ENCODE results near the gene ARL8A.

ARL8A gene

GRCh38 chr1:202107321-202107761 is 37.2 kb downstream of the ARL8A start:
- Histone ChIP-seq H3K36me3 (ENCODE audit: control insufficient read depth, insufficient read depth, low read length) (no peaks in the 10 kb centered on the region), H3K27ac (ENCODE audit: low read depth, low read length) (no peak overlapping the region), H3K4me1 (ENCODE audit: control insufficient read depth, insufficient read depth, low read length) (peaks cover 34% of the 10 kb centered on the region)

GRCh38 chr1:202106340-202107254 is 37.9 kb downstream of the ARL8A start:
- no peaks in the 10 kb centered on the region for H3K27me3 ChIP-seq (ENCODE audit: control insufficient read depth, insufficient read depth, low read length)
- no peaks in the 10 kb centered on the region for H3K9me3 ChIP-seq (ENCODE audit: control insufficient read depth, insufficient read depth, low read depth, low read length)
- H3K4me3 ChIP-seq (ENCODE audit: low read depth, low read length) = no peak overlapping the region; the same call in 1 of the 2 replicates
- no peaks in the 10 kb centered on the region for H3K36me3 ChIP-seq (ENCODE audit: control insufficient read depth, insufficient read depth, low read length)
- peak overlapping the region; percentile 56 for H3K9ac ChIP-seq (ENCODE audit: low read length)
- H3K27ac ChIP-seq (ENCODE audit: low read depth, low read length) = no peak overlapping the region
- H3K4me1 ChIP-seq (ENCODE audit: control insufficient read depth, insufficient read depth, low read length) = peaks cover 37% of the 10 kb centered on the region

More at GRCh38 chr1:202107321-202107761, 37.2 kb downstream of the ARL8A start:
- Histone ChIP-seq H3K9ac (ENCODE audit: low read length) (no peak overlapping the region), H3K27me3 (ENCODE audit: control insufficient read depth, insufficient read depth, low read length) (no peaks in the 10 kb centered on the region), H3K9me3 (ENCODE audit: control insufficient read depth, insufficient read depth, low read depth, low read length) (no peaks in the 10 kb centered on the region), H3K4me3 (ENCODE audit: low read depth, low read length) (no peak overlapping the region)

- Histone ChIP-seq H3K4me1 (ENCODE audit: control insufficient read depth, insufficient read depth, low read length) (peaks cover 44% of the 10 kb centered on the region), H3K4me3 (ENCODE audit: low read depth, low read length) (peak overlapping the region; percentile 38), H3K27ac (ENCODE audit: low read depth, low read length) (peak overlapping the region; percentile 54; the same call in 1 of the 2 replicates), H3K9me3 (ENCODE audit: control insufficient read depth, insufficient read depth, low read depth, low read length) (no peaks in the 10 kb centered on the region), H3K36me3 (ENCODE audit: control insufficient read depth, insufficient read depth, low read length) (no peaks in the 10 kb centered on the region), H3K9ac (ENCODE audit: low read length) (peak overlapping the region; percentile 56), H3K27me3 (ENCODE audit: control insufficient read depth, insufficient read depth, low read length) (no peaks in the 10 kb centered on the region)
Observed at GRCh38 chr1:202105571-202106339, 38.8 kb downstream of the ARL8A start.

GRCh38 chr1:202104073-202104472 is 40.5 kb downstream of the ARL8A start:
- Histone ChIP-seq H3K9me3 (ENCODE audit: control insufficient read depth, insufficient read depth, low read depth, low read length) (no peaks in the 10 kb centered on the region), H3K27ac (ENCODE audit: low read depth, low read length) (no peak overlapping the region), H3K36me3 (ENCODE audit: control insufficient read depth, insufficient read depth, low read length) (no peaks in the 10 kb centered on the region), H3K4me1 (ENCODE audit: control insufficient read depth, insufficient read depth, low read length) (peaks cover 44% of the 10 kb centered on the region), H3K4me3 (ENCODE audit: low read depth, low read length) (no peak overlapping the region), H3K27me3 (ENCODE audit: control insufficient read depth, insufficient read depth, low read length) (no peaks in the 10 kb centered on the region), H3K9ac (ENCODE audit: low read length) (no peak overlapping the region)

- Histone ChIP-seq H3K4me3 (ENCODE audit: low read depth, low read length) (no peak overlapping the region), H3K36me3 (ENCODE audit: control insufficient read depth, insufficient read depth, low read length) (no peaks in the 10 kb centered on the region), H3K27ac (ENCODE audit: low read depth, low read length) (no peak overlapping the region), H3K9ac (ENCODE audit: low read length) (no peak overlapping the region), H3K4me1 (ENCODE audit: control insufficient read depth, insufficient read depth, low read length) (peaks cover 22% of the 10 kb centered on the region), H3K27me3 (ENCODE audit: control insufficient read depth, insufficient read depth, low read length) (no peaks in the 10 kb centered on the region), H3K9me3 (ENCODE audit: control insufficient read depth, insufficient read depth, low read depth, low read length) (no peaks in the 10 kb centered on the region)
Observed at GRCh38 chr1:202101184-202101583, 43.4 kb downstream of the ARL8A start.

GRCh38 chr1:202093858-202094257 is 50.7 kb downstream of the ARL8A start:
- H3K4me1 ChIP-seq (ENCODE audit: control insufficient read depth, insufficient read depth, low read length) = no peaks in the 10 kb centered on the region
- no peaks in the 10 kb centered on the region for H3K36me3 ChIP-seq (ENCODE audit: control insufficient read depth, insufficient read depth, low read length)
- no peak overlapping the region for H3K27ac ChIP-seq (ENCODE audit: low read depth, low read length)
- H3K4me3 ChIP-seq (ENCODE audit: low read depth, low read length) = no peak overlapping the region
- H3K9me3 ChIP-seq (ENCODE audit: control insufficient read depth, insufficient read depth, low read depth, low read length) = no peaks in the 10 kb centered on the region
- H3K9ac ChIP-seq (ENCODE audit: low read length) = no peak overlapping the region
- H3K27me3 ChIP-seq (ENCODE audit: control insufficient read depth, insufficient read depth, low read length) = no peaks in the 10 kb centered on the region

- Histone ChIP-seq H3K27ac (ENCODE audit: low read depth, low read length) (no peak overlapping the region), H3K9me3 (ENCODE audit: control insufficient read depth, insufficient read depth, low read depth, low read length) (no peaks in the 10 kb centered on the region), H3K27me3 (ENCODE audit: control insufficient read depth, insufficient read depth, low read length) (no peaks in the 10 kb centered on the region)
Observed at GRCh38 chr1:202090994-202091393, 53.5 kb downstream of the ARL8A start.

GRCh38 chr1:202088206-202088605 is 56.3 kb downstream of the ARL8A start:
- no peaks in the 10 kb centered on the region for H3K36me3 ChIP-seq (ENCODE audit: control insufficient read depth, insufficient read depth, low read length)
- H3K27ac ChIP-seq (ENCODE audit: low read depth, low read length) = no peak overlapping the region
- peaks cover 31% of the 10 kb centered on the region for H3K4me1 ChIP-seq (ENCODE audit: control insufficient read depth, insufficient read depth, low read length)
- no peaks in the 10 kb centered on the region for H3K27me3 ChIP-seq (ENCODE audit: control insufficient read depth, insufficient read depth, low read length)
- no peak overlapping the region for H3K9ac ChIP-seq (ENCODE audit: low read length)
- H3K4me3 ChIP-seq (ENCODE audit: low read depth, low read length) = no peak overlapping the region
- no peaks in the 10 kb centered on the region for H3K9me3 ChIP-seq (ENCODE audit: control insufficient read depth, insufficient read depth, low read depth, low read length)

More at GRCh38 chr1:202090994-202091393, 53.5 kb downstream of the ARL8A start:
- H3K9ac ChIP-seq (ENCODE audit: low read length) = no peak overlapping the region
- H3K4me1 ChIP-seq (ENCODE audit: control insufficient read depth, insufficient read depth, low read length) = peaks cover 14% of the 10 kb centered on the region
- no peak overlapping the region for H3K4me3 ChIP-seq (ENCODE audit: low read depth, low read length)
- H3K36me3 ChIP-seq (ENCODE audit: control insufficient read depth, insufficient read depth, low read length) = no peaks in the 10 kb centered on the region

GRCh38 chr1:202086579-202087350 is 57.8 kb downstream of the ARL8A start:
- Histone ChIP-seq H3K4me1 (ENCODE audit: control insufficient read depth, insufficient read depth, low read length) (peaks cover 36% of the 10 kb centered on the region), H3K36me3 (ENCODE audit: control insufficient read depth, insufficient read depth, low read length) (no peaks in the 10 kb centered on the region), H3K9me3 (ENCODE audit: control insufficient read depth, insufficient read depth, low read depth, low read length) (no peaks in the 10 kb centered on the region), H3K4me3 (ENCODE audit: low read depth, low read length) (no peak overlapping the region), H3K27ac (ENCODE audit: low read depth, low read length) (0 out of 2 replicates have a peak overlapping the region, but pooled peaks have one; percentile 7), H3K27me3 (ENCODE audit: control insufficient read depth, insufficient read depth, low read length) (no peaks in the 10 kb centered on the region), H3K9ac (ENCODE audit: low read length) (no peak overlapping the region)

- Histone ChIP-seq H3K9me3 (ENCODE audit: control insufficient read depth, insufficient read depth, low read depth, low read length) (no peaks in the 10 kb centered on the region), H3K27me3 (ENCODE audit: control insufficient read depth, insufficient read depth, low read length) (no peaks in the 10 kb centered on the region), H3K4me3 (ENCODE audit: low read depth, low read length) (no peak overlapping the region), H3K9ac (ENCODE audit: low read length) (no peak overlapping the region), H3K4me1 (ENCODE audit: control insufficient read depth, insufficient read depth, low read length) (peaks cover 37% of the 10 kb centered on the region), H3K27ac (ENCODE audit: low read depth, low read length) (0 out of 2 replicates have a peak overlapping the region, but pooled peaks have one; percentile 7), H3K36me3 (ENCODE audit: control insufficient read depth, insufficient read depth, low read length) (no peaks in the 10 kb centered on the region)
Observed at GRCh38 chr1:202085682-202086373, 58.7 kb downstream of the ARL8A start.
